Measurements from ENCODE around the gene KIR3DL2.
"Not testable (repeated sequence)": the region's sequence is repeated elsewhere in the genome, so short reads cannot be mapped to it uniquely, and the experiment has no call there.

DNA sequence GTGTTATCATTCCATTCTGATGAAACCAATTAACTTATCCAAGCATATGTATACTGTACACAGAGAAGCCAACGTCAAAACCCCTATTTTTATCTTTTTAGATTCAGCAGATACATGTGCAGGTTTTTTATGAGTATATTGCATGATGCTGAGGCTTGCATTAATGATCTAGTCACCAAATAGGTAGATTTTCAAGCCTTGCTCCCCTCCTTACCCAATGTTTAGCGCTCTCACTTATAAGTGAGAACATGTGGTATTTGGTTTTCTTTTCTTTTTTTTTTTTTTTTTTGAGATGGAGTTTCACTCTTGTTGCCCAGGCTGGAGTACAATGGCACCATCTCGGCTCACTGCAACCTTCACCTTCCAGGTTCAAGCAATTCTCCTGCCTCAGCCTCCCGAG, 54.0 kb downstream of the KIR3DL2 start:
- TF ChIP-seq, protein P1, sequence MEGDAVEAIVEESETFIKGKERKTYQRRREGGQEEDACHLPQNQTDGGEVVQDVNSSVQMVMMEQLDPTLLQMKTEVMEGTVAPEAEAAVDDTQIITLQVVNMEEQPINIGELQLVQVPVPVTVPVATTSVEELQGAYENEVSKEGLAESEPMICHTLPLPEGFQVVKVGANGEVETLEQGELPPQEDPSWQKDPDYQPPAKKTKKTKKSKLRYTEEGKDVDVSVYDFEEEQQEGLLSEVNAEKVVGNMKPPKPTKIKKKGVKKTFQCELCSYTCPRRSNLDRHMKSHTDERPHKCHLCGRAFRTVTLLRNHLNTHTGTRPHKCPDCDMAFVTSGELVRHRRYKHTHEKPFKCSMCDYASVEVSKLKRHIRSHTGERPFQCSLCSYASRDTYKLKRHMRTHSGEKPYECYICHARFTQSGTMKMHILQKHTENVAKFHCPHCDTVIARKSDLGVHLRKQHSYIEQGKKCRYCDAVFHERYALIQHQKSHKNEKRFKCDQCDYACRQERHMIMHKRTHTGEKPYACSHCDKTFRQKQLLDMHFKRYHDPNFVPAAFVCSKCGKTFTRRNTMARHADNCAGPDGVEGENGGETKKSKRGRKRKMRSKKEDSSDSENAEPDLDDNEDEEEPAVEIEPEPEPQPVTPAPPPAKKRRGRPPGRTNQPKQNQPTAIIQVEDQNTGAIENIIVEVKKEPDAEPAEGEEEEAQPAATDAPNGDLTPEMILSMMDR (conservative IDR thresholded peaks at IDR 0.05) = not testable (repeated sequence)
- not testable (repeated sequence) for TF ChIP-seq EZH2 (IDR thresholded peaks at IDR 0.05; ENCODE audit: low read depth)
